Breast epithelium (tissue), 3 donors: ENCODE results near the gene IL1RAPL2.

ENCODE experiments used
- CTCF ChIP-seq, 3 donors: fragments of 450-650 bp; IDR thresholded peaks; one replicate each; pipeline ENCODE4 v1.5.1; 2016 to 2017; ENCODE audit warnings: antibody characterized with exemption in 3 of 3, mild to moderate bottlenecking in 3 of 3, moderate library complexity in 3 of 3
- POLR2A ChIP-seq: fragments of 450-650 bp; IDR thresholded peaks from one replicate; pipeline ENCODE4 v1.6.1; 2016; ENCODE audit warnings: antibody characterized with exemption, mild to moderate bottlenecking, moderate library complexity
- POLR2AphosphoS5 ChIP-seq, 3 donors: sonication (generic); formaldehyde crosslinking; IDR thresholded peaks; one replicate each; pipeline ENCODE4 v1.6.1; 2017; ENCODE audit warnings: antibody characterized with exemption in 3 of 3

GRCh38 chrX:105451401-105451800, 885.4 kb downstream of the IL1RAPL2 start:
- TF ChIP-seq CTCF (IDR thresholded peaks at IDR 0.05), result no peak
- TF ChIP-seq POLR2AphosphoS5 (IDR thresholded peaks at IDR 0.05), result no peak
- no peak for TF ChIP-seq POLR2A
